Left lung (tissue), 10 donors: ENCODE measurements around the gene COG5. TPM values are rescaled to one million over a fixed set of nuclear protein-coding genes. Genes with fewer than 3 reads are reported as not detected.

Experiments used
- ATAC-seq: fragments of 200-7000 bp; cut with Tn5 transposase; one replicate; pipeline ENCODE4 v1.9.1; 2020; ENCODE audit warnings: moderate library complexity
- DNase-seq, 4 donors: peaks; one replicate each; pipeline ENCODE4 v3.0.0-alpha.2; 2013 to 2020
- H3K27ac ChIP-seq, 2 donors: fragments of 200-600 bp; sonication (generic) in 1 of 2; one replicate each; pipeline versions ENCODE4 v1.5.0 to v1.8.0; 2020 to 2021
- H3K27me3 ChIP-seq, 2 donors: fragments of 200-600 bp; sonication (generic) in 1 of 2; one replicate each; pipeline versions ENCODE4 v1.5.0 to v1.8.0; 2020 to 2021
- H3K36me3 ChIP-seq, 2 donors: fragments of 200-600 bp; sonication (generic) in 1 of 2; one replicate each; pipeline versions ENCODE4 v1.5.0 to v1.8.0; 2020 to 2021
- H3K4me1 ChIP-seq, 2 donors: fragments of 200-600 bp; one replicate each; pipeline ENCODE4 v1.8.0; 2021
- H3K4me3 ChIP-seq, 2 donors: fragments of 200-600 bp; sonication (generic) in 1 of 2; one replicate each; pipeline versions ENCODE4 v1.5.0 to v1.8.0; 2020 to 2021; ENCODE audit warnings: mild to moderate bottlenecking in 1 of 2
- H3K9me3 ChIP-seq, 2 donors: fragments of 200-600 bp; sonication (generic) in 1 of 2; one replicate each; pipeline versions ENCODE4 v1.5.0 to v1.8.0; 2020 to 2021
- intact Hi-C, 2 donors: fragments of 100-400 bp; cut with DNase I; formaldehyde crosslinking; loops; one replicate each; pipeline versions ENCODE4 v1.11.2 to v1.14.2; 2022
- polyA plus RNA-seq, 6 donors: library from polyadenylated mRNA; unstranded; fragments of 120-200 nt; gene quantifications; one replicate each; pipeline ENCODE4 v1.2.1, GENCODE V29; 2013; ENCODE audit not compliant: insufficient read length in 6 of 6
- total RNA-seq, 2 donors: library from RNA; stranded (reverse); fragmentation: NEBNext Ultra II Directional; extraction: Animal tissue kit (Norgen Biotek cat#: 25700); gene quantifications; one replicate each; pipeline ENCODE4 v1.2.1, GENCODE V29; 2021
- TF ChIP-seq, protein P1 (sequence below), 2 donors: fragments of 200-600 bp; sonication (generic) in 1 of 2; IDR thresholded peaks; one replicate each; pipeline versions ENCODE4 v1.5.0 to v1.8.0; 2021; ENCODE audit warnings: antibody characterized with exemption in 2 of 2
- donor health status: DM: no; HTN: yes; CAD: no.
- donor health status: DM: no; HTN: no; CAD: no.

Gene COG5
- total and polyA plus RNA-seq, 8 donors: 26.9 to 42.6 (median 33.4) TPM

DNA sequence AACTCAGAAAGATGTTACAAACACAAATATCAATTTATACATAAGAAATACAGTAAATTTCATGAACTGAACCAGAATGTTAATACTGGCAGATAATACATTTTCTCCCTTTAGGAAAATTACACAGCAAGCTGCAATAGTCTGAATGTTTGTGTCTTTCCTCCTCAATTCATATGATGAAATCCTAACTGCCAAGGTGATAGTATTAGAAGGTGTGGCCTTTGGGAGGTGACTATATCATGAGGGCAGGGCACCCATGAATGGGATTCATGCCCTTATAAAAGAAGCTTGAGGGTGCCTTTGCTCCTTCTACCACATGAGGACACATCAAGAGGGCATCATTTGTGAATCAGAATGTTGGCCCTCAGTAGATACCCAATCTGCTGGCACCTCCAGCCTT lies 158.2 kb downstream of the COG5 start:
- ATAC-seq: no peak
- intact Hi-C loops: no loop called here
- H3K27ac ChIP-seq: no peak overlapping the region

DNA sequence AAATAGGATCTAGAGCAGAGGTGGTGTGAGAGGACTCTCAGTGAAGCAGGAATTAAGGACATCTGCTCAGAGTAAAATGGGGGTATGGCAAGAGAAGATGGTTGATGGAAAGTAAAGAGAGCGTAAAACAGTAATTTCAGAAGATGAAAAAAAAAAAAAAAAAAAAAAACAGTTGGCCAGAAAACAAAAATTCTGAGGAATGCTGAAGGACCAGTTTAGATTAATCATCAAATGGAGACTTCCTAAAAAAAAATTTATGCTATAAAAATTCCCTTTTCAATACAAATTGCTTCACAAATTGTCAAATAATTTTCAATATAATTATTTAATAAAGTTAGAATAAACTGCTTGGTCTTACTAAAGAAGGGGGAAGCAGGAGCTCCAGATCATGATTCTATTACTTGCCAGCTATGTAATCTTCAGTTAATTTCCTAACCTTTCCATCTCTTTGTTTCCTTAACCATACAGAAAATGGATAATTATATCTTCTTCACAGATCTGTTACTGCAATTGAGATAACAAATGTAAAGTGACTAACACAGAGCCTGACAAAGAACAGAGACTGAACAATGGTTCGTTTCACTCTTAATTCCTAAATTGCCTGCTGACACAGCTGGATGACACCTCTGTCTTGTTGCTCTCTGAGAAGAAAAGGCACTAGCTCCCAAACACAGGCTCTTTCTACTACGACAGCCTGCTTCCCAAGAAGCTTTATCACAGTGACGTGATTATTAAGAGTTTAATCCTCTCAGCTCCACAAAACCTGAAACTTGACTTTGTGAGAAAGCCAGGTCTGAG lies 158.8 kb downstream of the COG5 start:
- no peak for ATAC-seq
- intact Hi-C loops: no loop called here
- no peak overlapping the region for H3K4me3 ChIP-seq
- no peaks in the 10 kb centered on the region for H3K9me3 ChIP-seq
- H3K27ac ChIP-seq: no peak overlapping the region
- no peak for DNase-seq
- H3K27me3 ChIP-seq: no peaks in the 10 kb centered on the region
- TF ChIP-seq, protein P1, sequence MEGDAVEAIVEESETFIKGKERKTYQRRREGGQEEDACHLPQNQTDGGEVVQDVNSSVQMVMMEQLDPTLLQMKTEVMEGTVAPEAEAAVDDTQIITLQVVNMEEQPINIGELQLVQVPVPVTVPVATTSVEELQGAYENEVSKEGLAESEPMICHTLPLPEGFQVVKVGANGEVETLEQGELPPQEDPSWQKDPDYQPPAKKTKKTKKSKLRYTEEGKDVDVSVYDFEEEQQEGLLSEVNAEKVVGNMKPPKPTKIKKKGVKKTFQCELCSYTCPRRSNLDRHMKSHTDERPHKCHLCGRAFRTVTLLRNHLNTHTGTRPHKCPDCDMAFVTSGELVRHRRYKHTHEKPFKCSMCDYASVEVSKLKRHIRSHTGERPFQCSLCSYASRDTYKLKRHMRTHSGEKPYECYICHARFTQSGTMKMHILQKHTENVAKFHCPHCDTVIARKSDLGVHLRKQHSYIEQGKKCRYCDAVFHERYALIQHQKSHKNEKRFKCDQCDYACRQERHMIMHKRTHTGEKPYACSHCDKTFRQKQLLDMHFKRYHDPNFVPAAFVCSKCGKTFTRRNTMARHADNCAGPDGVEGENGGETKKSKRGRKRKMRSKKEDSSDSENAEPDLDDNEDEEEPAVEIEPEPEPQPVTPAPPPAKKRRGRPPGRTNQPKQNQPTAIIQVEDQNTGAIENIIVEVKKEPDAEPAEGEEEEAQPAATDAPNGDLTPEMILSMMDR (IDR thresholded peaks at IDR 0.05): no peak
- H3K36me3 ChIP-seq: peaks cover 1 to 3% of the 10 kb centered on the region in 2 donors
- no peaks in the 10 kb centered on the region for H3K4me1 ChIP-seq

More for the DNA sequence above, 158.2 kb downstream of the COG5 start:
- Histone ChIP-seq H3K27me3 (no peaks in the 10 kb centered on the region), H3K9me3 (no peaks in the 10 kb centered on the region), H3K36me3 (peaks cover 3 to 7% of the 10 kb centered on the region in 2 donors), H3K4me1 (no peaks in the 10 kb centered on the region), H3K4me3 (no peak overlapping the region)
- TF ChIP-seq, protein P1 (IDR thresholded peaks at IDR 0.05): no peak
- DNase-seq: no peak

DNA sequence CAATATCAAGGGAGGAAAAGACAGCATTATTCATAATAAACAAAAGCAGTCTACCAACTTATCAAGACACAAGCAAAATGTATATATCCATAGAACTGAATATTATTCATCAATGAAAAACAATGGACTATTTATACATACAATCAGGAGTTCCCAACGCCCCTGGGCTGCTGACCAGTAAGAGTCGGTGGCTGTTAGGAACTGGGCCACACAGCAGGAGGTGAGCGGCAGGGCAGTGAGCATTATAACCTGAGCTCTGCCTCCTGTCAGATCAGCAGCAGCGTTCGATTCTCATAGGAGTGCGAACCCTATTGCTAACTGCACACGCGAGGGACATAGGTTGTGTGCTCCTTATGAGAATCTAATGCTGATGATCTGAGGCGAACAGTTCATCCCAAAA lies 165.6 kb downstream of the COG5 start:
- intact Hi-C loops: no loop called here
- H3K27ac ChIP-seq: no peak overlapping the region
- H3K27me3 ChIP-seq: no peaks in the 10 kb centered on the region
- ATAC-seq (no peak), DNase-seq (no peak)
- peaks cover 3 to 7% of the 10 kb centered on the region in 2 donors for H3K36me3 ChIP-seq
- H3K9me3 ChIP-seq: no peaks in the 10 kb centered on the region
- H3K4me1 ChIP-seq: no peaks in the 10 kb centered on the region
- TF ChIP-seq, protein P1 (IDR thresholded peaks at IDR 0.05): no peak
- no peak overlapping the region for H3K4me3 ChIP-seq

DNA sequence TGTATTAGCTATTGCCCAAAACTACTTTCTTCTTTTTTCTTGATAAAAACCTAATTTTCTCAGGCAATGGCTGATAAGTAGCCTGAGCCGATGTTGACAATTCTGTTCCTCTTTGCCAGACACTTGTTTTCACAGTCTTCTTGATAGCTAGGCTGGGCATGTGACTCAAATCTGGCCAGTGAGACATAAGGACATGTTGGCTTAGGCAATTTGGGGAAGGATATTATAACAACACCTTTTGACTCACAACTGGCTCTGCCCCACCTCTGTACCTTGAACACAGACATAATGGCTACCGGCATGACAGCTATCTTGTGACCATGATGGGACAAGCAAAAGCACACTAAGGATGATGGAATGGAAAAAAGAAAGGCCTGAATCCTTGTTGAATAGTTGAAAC lies 166.7 kb downstream of the COG5 start:
- Histone ChIP-seq H3K27me3 (no peaks in the 10 kb centered on the region), H3K4me3 (no peak overlapping the region), H3K27ac (no peak overlapping the region), H3K36me3 (peaks cover 0 to 7% of the 10 kb centered on the region in 2 donors), H3K4me1 (no peaks in the 10 kb centered on the region), H3K9me3 (no peaks in the 10 kb centered on the region)
- DNase-seq (no peak), ATAC-seq (no peak)
- TF ChIP-seq, protein P1 (IDR thresholded peaks at IDR 0.05): no peak
- intact Hi-C loops: no loop called here

DNA sequence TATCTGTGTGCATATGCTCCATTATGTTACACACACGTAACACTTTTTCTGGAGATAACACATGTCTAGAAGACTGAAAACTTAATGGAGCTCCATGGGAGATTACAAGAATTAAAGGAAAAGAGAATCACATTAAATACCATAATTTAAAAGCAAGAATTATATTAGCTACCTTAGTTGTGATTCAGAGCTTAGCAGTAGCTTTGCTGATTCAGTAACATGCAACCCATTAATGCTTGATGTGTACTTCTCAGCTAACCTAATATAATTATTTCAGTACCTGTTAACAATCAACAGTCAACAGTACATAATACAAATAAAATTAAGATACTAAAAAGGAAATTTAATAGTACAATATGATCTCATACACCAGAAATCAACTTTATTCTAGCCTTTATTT lies 167.6 kb downstream of the COG5 start:
- Histone ChIP-seq H3K36me3 (peaks cover 0 to 7% of the 10 kb centered on the region in 2 donors), H3K27me3 (no peaks in the 10 kb centered on the region), H3K4me3 (no peak overlapping the region), H3K9me3 (no peaks in the 10 kb centered on the region), H3K27ac (no peak overlapping the region), H3K4me1 (no peaks in the 10 kb centered on the region)
- no peak for DNase-seq
- TF ChIP-seq, protein P1 (IDR thresholded peaks at IDR 0.05): no peak
- no peak for ATAC-seq
- intact Hi-C loops: no loop called here
